ENCODE results near the gene NADK2.

NADK2 gene

GRCh38 chr5:36250427-36250826, 8.7 kb upstream of the NADK2 start:
- in situ Hi-C loops (cut with MboI; ENCODE audit: low sequenced_read_pairs): no loop called here

- in situ Hi-C loops (cut with MboI; ENCODE audit: low sequenced_read_pairs): no loop called here
Measured at GRCh38 chr5:36246036-36246800, 4.5 kb upstream of the NADK2 start.

GRCh38 chr5:36244076-36244475, 2.4 kb upstream of the NADK2 start:
- in situ Hi-C loops (cut with MboI; ENCODE audit: low sequenced_read_pairs): no loop called here

- in situ Hi-C loops (cut with MboI; ENCODE audit: low sequenced_read_pairs): no loop called here
Measured at GRCh38 chr5:36243653-36244052, 1.9 kb upstream of the NADK2 start.

- in situ Hi-C loops (cut with MboI; ENCODE audit: low sequenced_read_pairs): no loop called here
Measured at GRCh38 chr5:36242534-36243485, 1.1 kb upstream of the NADK2 start.

GRCh38 chr5:36240779-36241630, 720 bp downstream of the NADK2 start:
- in situ Hi-C loops (cut with MboI; ENCODE audit: low sequenced_read_pairs): no loop called here

- in situ Hi-C loops (cut with MboI; ENCODE audit: low sequenced_read_pairs): no loop called here
Measured at GRCh38 chr5:36239370-36240293, 2.1 kb downstream of the NADK2 start.

GRCh38 chr5:36238502-36239295, 3.0 kb downstream of the NADK2 start:
- in situ Hi-C loops (cut with MboI; ENCODE audit: low sequenced_read_pairs): no loop called here

GRCh38 chr5:36237751-36238150, 4.0 kb downstream of the NADK2 start:
- in situ Hi-C loops (cut with MboI; ENCODE audit: low sequenced_read_pairs): no loop called here

GRCh38 chr5:36236801-36237200, 4.9 kb downstream of the NADK2 start:
- in situ Hi-C loops (cut with MboI; ENCODE audit: low sequenced_read_pairs): no loop called here

- in situ Hi-C loops (cut with MboI; ENCODE audit: low sequenced_read_pairs): no loop called here
Measured at GRCh38 chr5:36232533-36232932, 9.2 kb downstream of the NADK2 start.

GRCh38 chr5:36230151-36230790, 11.5 kb downstream of the NADK2 start:
- in situ Hi-C loops (cut with MboI; ENCODE audit: low sequenced_read_pairs): no loop called here

GRCh38 chr5:36228505-36228904, 13.2 kb downstream of the NADK2 start:
- in situ Hi-C loops (cut with MboI; ENCODE audit: low sequenced_read_pairs): no loop called here

- in situ Hi-C loops (cut with MboI; ENCODE audit: low sequenced_read_pairs): no loop called here
Measured at GRCh38 chr5:36227046-36227445, 14.7 kb downstream of the NADK2 start.

GRCh38 chr5:36222620-36223019, 19.1 kb downstream of the NADK2 start:
- in situ Hi-C loops (cut with MboI; ENCODE audit: low sequenced_read_pairs): no loop called here

- in situ Hi-C loops (cut with MboI; ENCODE audit: low sequenced_read_pairs): no loop called here
Measured at GRCh38 chr5:36217988-36218387, 23.7 kb downstream of the NADK2 start.

GRCh38 chr5:36217567-36217966, 24.2 kb downstream of the NADK2 start:
- in situ Hi-C loops (cut with MboI; ENCODE audit: low sequenced_read_pairs): no loop called here

GRCh38 chr5:36215910-36216309, 25.8 kb downstream of the NADK2 start:
- in situ Hi-C loops (cut with MboI; ENCODE audit: low sequenced_read_pairs): no loop called here

- in situ Hi-C loops (cut with MboI; ENCODE audit: low sequenced_read_pairs): no loop called here
Measured at GRCh38 chr5:36214436-36214835, 27.3 kb downstream of the NADK2 start.
